Neural cell (in vitro differentiated cells): ENCODE data around the gene MEGF11.

ENCODE experiments used
- EP300 ChIP-seq: fragments of 450-650 bp; conservative IDR thresholded peaks from 2 replicates; pipeline ENCODE4 v1.6.1; 2014; ENCODE audit warnings: antibody characterized with exemption, mild to moderate bottlenecking, moderate library complexity; ENCODE audit not compliant: poor library complexity, severe bottlenecking
- POLR2AphosphoS5 ChIP-seq: IDR thresholded peaks from 2 replicates; pipeline ENCODE4 v1.6.1; 2012
- RAD21 ChIP-seq: fragments of 450-650 bp; conservative IDR thresholded peaks from 2 replicates; pipeline ENCODE4 v1.6.1; 2014; ENCODE audit warnings: antibody characterized with exemption, mild to moderate bottlenecking, moderate library complexity
- TAF1 ChIP-seq: IDR thresholded peaks from 2 replicates; pipeline ENCODE4 v1.6.1; 2012; ENCODE audit warnings: low read depth
- TF ChIP-seq, protein P1 (sequence below): fragments of 450-650 bp; IDR thresholded peaks from 2 replicates; pipeline ENCODE4 v1.5.1; 2014; ENCODE audit warnings: antibody characterized with exemption, mild to moderate bottlenecking, moderate library complexity; ENCODE audit not compliant: poor library complexity, severe bottlenecking
- TF ChIP-seq, protein P2 (sequence below): IDR thresholded peaks from 2 replicates; pipeline ENCODE4 v1.6.1; 2012; ENCODE audit warnings: borderline replicate concordance

DNA sequence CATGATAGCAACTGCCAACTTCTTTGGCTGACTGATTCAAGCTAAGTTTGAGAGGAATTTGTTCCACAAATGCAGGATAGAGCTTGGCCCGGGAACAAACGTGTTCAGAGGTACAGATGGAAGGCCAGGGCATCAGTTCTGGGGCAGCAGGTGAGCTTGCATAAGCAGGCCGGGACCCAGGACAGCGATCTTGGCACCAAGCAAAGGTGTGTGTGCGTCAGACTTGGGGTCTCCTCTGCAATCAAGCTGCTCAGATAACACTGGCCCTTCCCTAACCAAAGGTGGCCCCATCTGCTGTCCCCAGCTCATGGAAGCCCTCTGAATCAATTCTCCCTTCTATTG, 155.6 kb downstream of the MEGF11 start:
- TF ChIP-seq, protein P1, sequence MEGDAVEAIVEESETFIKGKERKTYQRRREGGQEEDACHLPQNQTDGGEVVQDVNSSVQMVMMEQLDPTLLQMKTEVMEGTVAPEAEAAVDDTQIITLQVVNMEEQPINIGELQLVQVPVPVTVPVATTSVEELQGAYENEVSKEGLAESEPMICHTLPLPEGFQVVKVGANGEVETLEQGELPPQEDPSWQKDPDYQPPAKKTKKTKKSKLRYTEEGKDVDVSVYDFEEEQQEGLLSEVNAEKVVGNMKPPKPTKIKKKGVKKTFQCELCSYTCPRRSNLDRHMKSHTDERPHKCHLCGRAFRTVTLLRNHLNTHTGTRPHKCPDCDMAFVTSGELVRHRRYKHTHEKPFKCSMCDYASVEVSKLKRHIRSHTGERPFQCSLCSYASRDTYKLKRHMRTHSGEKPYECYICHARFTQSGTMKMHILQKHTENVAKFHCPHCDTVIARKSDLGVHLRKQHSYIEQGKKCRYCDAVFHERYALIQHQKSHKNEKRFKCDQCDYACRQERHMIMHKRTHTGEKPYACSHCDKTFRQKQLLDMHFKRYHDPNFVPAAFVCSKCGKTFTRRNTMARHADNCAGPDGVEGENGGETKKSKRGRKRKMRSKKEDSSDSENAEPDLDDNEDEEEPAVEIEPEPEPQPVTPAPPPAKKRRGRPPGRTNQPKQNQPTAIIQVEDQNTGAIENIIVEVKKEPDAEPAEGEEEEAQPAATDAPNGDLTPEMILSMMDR = no peak
- TF ChIP-seq, protein P2, sequence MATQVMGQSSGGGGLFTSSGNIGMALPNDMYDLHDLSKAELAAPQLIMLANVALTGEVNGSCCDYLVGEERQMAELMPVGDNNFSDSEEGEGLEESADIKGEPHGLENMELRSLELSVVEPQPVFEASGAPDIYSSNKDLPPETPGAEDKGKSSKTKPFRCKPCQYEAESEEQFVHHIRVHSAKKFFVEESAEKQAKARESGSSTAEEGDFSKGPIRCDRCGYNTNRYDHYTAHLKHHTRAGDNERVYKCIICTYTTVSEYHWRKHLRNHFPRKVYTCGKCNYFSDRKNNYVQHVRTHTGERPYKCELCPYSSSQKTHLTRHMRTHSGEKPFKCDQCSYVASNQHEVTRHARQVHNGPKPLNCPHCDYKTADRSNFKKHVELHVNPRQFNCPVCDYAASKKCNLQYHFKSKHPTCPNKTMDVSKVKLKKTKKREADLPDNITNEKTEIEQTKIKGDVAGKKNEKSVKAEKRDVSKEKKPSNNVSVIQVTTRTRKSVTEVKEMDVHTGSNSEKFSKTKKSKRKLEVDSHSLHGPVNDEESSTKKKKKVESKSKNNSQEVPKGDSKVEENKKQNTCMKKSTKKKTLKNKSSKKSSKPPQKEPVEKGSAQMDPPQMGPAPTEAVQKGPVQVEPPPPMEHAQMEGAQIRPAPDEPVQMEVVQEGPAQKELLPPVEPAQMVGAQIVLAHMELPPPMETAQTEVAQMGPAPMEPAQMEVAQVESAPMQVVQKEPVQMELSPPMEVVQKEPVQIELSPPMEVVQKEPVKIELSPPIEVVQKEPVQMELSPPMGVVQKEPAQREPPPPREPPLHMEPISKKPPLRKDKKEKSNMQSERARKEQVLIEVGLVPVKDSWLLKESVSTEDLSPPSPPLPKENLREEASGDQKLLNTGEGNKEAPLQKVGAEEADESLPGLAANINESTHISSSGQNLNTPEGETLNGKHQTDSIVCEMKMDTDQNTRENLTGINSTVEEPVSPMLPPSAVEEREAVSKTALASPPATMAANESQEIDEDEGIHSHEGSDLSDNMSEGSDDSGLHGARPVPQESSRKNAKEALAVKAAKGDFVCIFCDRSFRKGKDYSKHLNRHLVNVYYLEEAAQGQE = no peak
- no peak for TF ChIP-seq RAD21
- TF ChIP-seq EP300 = no peak
- no peak for TF ChIP-seq POLR2AphosphoS5
- no peak for TF ChIP-seq TAF1
